HG02623 (cell line): ENCODE measurements around the gene CLCN3.
"Not testable (repeated sequence)": the region's sequence is repeated elsewhere in the genome, so short reads cannot be mapped to it uniquely, and the experiment has no call there.

Experiments used
- ATAC-seq: cut with Tn5 transposase; IDR thresholded peaks from one replicate; pipeline ENCODE4 v1.9.1; 2021; ENCODE audit warnings: moderate library complexity; ENCODE audit not compliant: unreplicated experiment

The CLCN3 gene

GRCh38 chr4:169690787-169691186 lies 70.4 kb downstream of the CLCN3 start:
- ATAC-seq = no peak

- ATAC-seq = no peak
These were observed 78.0 kb downstream of the CLCN3 start for GRCh38 chr4:169698331-169698730.

GRCh38 chr4:169707958-169708643 lies 87.7 kb downstream of the CLCN3 start:
- ATAC-seq = no peak

GRCh38 chr4:169715826-169716225 lies 95.4 kb downstream of the CLCN3 start:
- ATAC-seq = no peak

- ATAC-seq = no peak
These were observed 96.3 kb downstream of the CLCN3 start for GRCh38 chr4:169716677-169717076.

GRCh38 chr4:169720529-169720928 lies 100.2 kb downstream of the CLCN3 start:
- ATAC-seq = no peak

- no peak for ATAC-seq
These were observed 103.0 kb downstream of the CLCN3 start for GRCh38 chr4:169723207-169723965.

GRCh38 chr4:169724260-169724659 lies 103.9 kb downstream of the CLCN3 start:
- ATAC-seq = no peak

GRCh38 chr4:169727616-169728015 lies 107.2 kb downstream of the CLCN3 start:
- ATAC-seq = peak; percentile 47

- no peak for ATAC-seq
These were observed 110.2 kb downstream of the CLCN3 start for GRCh38 chr4:169730564-169730963.

GRCh38 chr4:169738604-169739003 lies 118.2 kb downstream of the CLCN3 start:
- not testable (repeated sequence) for ATAC-seq

- no peak for ATAC-seq
These were observed 121.2 kb downstream of the CLCN3 start for GRCh38 chr4:169741569-169741968.

- ATAC-seq = no peak
These were observed 124.2 kb downstream of the CLCN3 start for GRCh38 chr4:169744601-169745000.

GRCh38 chr4:169745291-169745690 lies 124.9 kb downstream of the CLCN3 start:
- no peak for ATAC-seq

GRCh38 chr4:169756971-169757574 lies 136.7 kb downstream of the CLCN3 start:
- ATAC-seq = peak; percentile 24

- peak; percentile 93 for ATAC-seq
These were observed 137.3 kb downstream of the CLCN3 start, which contains the start of gene HPF1 for GRCh38 chr4:169757575-169758184. Gene HPF1 (minus strand): TSS chr4:169757944. CDS start chr4:169757877, 67 bp downstream.

GRCh38 chr4:169758401-169758962 lies 138.1 kb downstream of the CLCN3 start:
- no peak for ATAC-seq

GRCh38 chr4:169761846-169762245 lies 141.5 kb downstream of the CLCN3 start:
- ATAC-seq = no peak

- no peak for ATAC-seq
These were observed 145.5 kb downstream of the CLCN3 start for GRCh38 chr4:169765835-169766234.

- no peak for ATAC-seq
These were observed 146.4 kb downstream of the CLCN3 start for GRCh38 chr4:169766741-169767140.

GRCh38 chr4:169768385-169768784 lies 148.0 kb downstream of the CLCN3 start:
- no peak for ATAC-seq
